ENCODE results near the gene QRFP.

- TF ChIP-seq CTCF (IDR thresholded peaks at IDR 0.05) (no peak), EZH2phosphoT487 (IDR thresholded peaks at IDR 0.05; ENCODE audit: borderline replicate concordance, low read depth) (no peak), EP300 (IDR thresholded peaks at IDR 0.05; ENCODE audit: borderline replicate concordance in 1 of 2, low read depth in 1 of 2, low read length in 1 of 2) (no peak), RAD21 (IDR thresholded peaks at IDR 0.05; ENCODE audit: low read length) (no peak), SMC3 (IDR thresholded peaks at IDR 0.05; ENCODE audit: low read depth, low read length) (no peak), POLR2AphosphoS5 (IDR thresholded peaks at IDR 0.05; ENCODE audit: low read depth, low read length) (no peak), ZBTB33 (IDR thresholded peaks at IDR 0.05; ENCODE audit: borderline replicate concordance, low read depth) (no peak), MXI1 (IDR thresholded peaks at IDR 0.05; ENCODE audit: low read depth, low read length) (no peak), FOXM1 (IDR thresholded peaks at IDR 0.05; ENCODE audit: low read depth) (no peak), REST (IDR thresholded peaks at IDR 0.05; ENCODE audit: low read depth, low read length) (no peak), YY1 (IDR thresholded peaks at IDR 0.05; ENCODE audit: low read depth) (no peak), PBX3 (IDR thresholded peaks at IDR 0.05) (no peak), GABPA (IDR thresholded peaks at IDR 0.05; ENCODE audit: low read depth) (no peak)
These were observed 5.9 kb upstream of the QRFP start for GRCh38 chr9:130902204-130903185.

Measured in SK-N-SH (cell line).